Nephron progenitor cell (in vitro differentiated cells): Measurements from ENCODE around the gene PUS1.

Source experiments
- DNase-seq: peaks from one replicate; pipeline ENCODE4 v3.0.0; 2021
- H3K27ac Mint-ChIP-seq: 2 replicates; pipeline ENCODE4 v1.8.0; 2021; ENCODE audit warnings: mild to moderate bottlenecking, moderate library complexity, mixed read lengths
- H3K27me3 Mint-ChIP-seq: 2 replicates; pipeline ENCODE4 v1.8.0; 2021; ENCODE audit warnings: mild to moderate bottlenecking, low read depth, mixed read lengths; ENCODE audit not compliant: poor library complexity
- H3K36me3 Mint-ChIP-seq: 2 replicates; pipeline ENCODE4 v1.8.0; 2021; ENCODE audit warnings: low read depth, mixed read lengths
- H3K4me1 Mint-ChIP-seq: 2 replicates; pipeline ENCODE4 v1.8.0; 2021; ENCODE audit warnings: mixed read lengths
- H3K4me3 Mint-ChIP-seq: 2 replicates; pipeline ENCODE4 v1.8.0; 2021; ENCODE audit warnings: mild to moderate bottlenecking, moderate library complexity, mixed read lengths
- H3K9me3 Mint-ChIP-seq: 2 replicates; pipeline ENCODE4 v1.8.0; 2021; ENCODE audit warnings: mild to moderate bottlenecking, moderate library complexity, mixed read lengths
- TF ChIP-seq, protein P1 (sequence below): fragments of 200-600 bp; sonication (generic); IDR thresholded peaks from 2 replicates; pipeline ENCODE4 v1.5.0; 2021; ENCODE audit warnings: antibody characterized with exemption

PUS1 gene

GRCh38 chr12:131901431-131902331 is 27.4 kb upstream of the PUS1 start:
- no peak for DNase-seq
- Mint-ChIP-seq H3K4me3 (no peak overlapping the region), H3K27me3 (no peaks in the 10 kb centered on the region), H3K9me3 (no peaks in the 10 kb centered on the region), H3K27ac (no peak overlapping the region), H3K4me1 (peaks cover 17% of the 10 kb centered on the region), H3K36me3 (peaks cover 7% of the 10 kb centered on the region)
- TF ChIP-seq, protein P1, sequence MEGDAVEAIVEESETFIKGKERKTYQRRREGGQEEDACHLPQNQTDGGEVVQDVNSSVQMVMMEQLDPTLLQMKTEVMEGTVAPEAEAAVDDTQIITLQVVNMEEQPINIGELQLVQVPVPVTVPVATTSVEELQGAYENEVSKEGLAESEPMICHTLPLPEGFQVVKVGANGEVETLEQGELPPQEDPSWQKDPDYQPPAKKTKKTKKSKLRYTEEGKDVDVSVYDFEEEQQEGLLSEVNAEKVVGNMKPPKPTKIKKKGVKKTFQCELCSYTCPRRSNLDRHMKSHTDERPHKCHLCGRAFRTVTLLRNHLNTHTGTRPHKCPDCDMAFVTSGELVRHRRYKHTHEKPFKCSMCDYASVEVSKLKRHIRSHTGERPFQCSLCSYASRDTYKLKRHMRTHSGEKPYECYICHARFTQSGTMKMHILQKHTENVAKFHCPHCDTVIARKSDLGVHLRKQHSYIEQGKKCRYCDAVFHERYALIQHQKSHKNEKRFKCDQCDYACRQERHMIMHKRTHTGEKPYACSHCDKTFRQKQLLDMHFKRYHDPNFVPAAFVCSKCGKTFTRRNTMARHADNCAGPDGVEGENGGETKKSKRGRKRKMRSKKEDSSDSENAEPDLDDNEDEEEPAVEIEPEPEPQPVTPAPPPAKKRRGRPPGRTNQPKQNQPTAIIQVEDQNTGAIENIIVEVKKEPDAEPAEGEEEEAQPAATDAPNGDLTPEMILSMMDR, result no peak

DNA sequence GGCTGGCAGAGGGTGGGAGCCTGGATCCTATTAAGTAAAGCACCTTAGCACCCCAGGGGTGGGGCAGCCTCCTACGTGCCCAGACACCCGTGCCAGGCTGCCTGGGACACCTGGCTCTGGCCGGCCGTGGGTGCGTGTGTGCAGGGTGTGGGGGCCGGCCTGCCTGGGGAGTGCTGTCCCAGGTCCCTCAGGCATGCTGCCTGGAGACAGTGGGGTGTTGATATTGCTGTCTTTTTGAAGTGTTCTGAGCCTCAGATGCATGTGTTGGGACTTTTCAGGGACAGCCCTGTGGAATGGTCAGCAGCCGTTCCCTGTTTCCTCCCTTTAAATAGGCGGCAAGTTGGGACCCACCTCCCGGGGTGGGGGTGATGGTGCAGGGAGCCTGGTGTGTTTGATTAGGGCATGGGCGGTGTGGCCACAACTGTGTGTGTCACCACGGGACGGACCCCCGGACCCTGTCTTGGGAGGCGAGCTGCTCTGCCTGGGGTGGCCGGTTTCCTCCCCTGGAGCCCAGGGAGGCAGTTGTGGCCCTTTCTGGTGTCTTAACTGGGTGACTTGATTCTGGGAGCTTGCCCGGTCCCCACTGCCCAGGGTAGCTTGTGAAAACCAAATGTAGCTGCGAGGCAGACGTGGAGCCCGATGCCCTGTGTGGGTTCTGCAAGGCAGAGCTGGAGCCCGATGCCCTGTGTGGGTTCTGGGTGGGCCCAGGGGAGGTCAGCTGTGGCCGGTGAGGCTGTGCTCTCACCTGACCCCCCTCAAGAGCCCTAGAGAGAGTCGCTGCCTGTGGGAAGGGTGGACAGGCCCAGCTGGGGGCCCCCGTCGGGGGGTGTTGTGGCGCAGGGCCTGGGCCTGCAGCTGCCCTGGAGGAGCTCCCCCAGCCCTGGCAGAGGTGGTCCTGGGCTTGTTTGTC is 26.5 kb upstream of the PUS1 start:
- Mint-ChIP-seq H3K36me3 (peaks cover 7% of the 10 kb centered on the region), H3K9me3 (no peaks in the 10 kb centered on the region), H3K27me3 (no peaks in the 10 kb centered on the region), H3K27ac (peak overlapping the region; percentile 59), H3K4me3 (no peak overlapping the region), H3K4me1 (peaks cover 12% of the 10 kb centered on the region)
- TF ChIP-seq, protein P1, result no peak
- DNase-seq, result no peak

- H3K9me3 Mint-ChIP-seq, result no peaks in the 10 kb centered on the region
- H3K27ac Mint-ChIP-seq, result no peak overlapping the region
- H3K36me3 Mint-ChIP-seq, result no peaks in the 10 kb centered on the region
- no peak for DNase-seq
- no peak overlapping the region for H3K4me3 Mint-ChIP-seq
- H3K4me1 Mint-ChIP-seq, result peaks cover 5% of the 10 kb centered on the region
- TF ChIP-seq, protein P1, result no peak
- H3K27me3 Mint-ChIP-seq, result no peaks in the 10 kb centered on the region
Measured at GRCh38 chr12:131903270-131904255, 25.5 kb upstream of the PUS1 start.

DNA sequence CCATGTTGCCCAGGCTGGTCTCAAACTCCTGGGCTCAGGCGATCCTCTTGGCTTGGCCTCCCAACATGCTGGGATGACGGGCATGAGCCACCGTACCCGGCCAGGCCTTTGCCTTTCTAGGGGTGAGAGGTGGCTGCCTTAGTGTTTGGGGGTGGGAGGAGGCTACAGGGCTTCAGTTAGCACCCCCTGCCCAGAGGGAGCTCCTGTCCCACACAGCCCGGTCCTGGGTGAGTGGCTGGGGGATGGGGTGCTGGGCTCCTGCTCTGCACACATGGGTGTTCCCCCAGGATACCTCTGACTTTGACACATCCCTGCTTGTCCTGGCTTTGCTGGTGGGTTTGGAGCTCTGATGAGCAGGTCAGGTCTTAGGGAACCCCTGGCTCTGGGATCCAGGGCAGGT is 24.7 kb upstream of the PUS1 start:
- no peak for DNase-seq
- Mint-ChIP-seq H3K36me3 (no peaks in the 10 kb centered on the region), H3K27me3 (no peaks in the 10 kb centered on the region), H3K4me3 (no peak overlapping the region), H3K4me1 (peaks cover 5% of the 10 kb centered on the region), H3K9me3 (no peaks in the 10 kb centered on the region), H3K27ac (no peak overlapping the region)
- TF ChIP-seq, protein P1, result no peak

DNA sequence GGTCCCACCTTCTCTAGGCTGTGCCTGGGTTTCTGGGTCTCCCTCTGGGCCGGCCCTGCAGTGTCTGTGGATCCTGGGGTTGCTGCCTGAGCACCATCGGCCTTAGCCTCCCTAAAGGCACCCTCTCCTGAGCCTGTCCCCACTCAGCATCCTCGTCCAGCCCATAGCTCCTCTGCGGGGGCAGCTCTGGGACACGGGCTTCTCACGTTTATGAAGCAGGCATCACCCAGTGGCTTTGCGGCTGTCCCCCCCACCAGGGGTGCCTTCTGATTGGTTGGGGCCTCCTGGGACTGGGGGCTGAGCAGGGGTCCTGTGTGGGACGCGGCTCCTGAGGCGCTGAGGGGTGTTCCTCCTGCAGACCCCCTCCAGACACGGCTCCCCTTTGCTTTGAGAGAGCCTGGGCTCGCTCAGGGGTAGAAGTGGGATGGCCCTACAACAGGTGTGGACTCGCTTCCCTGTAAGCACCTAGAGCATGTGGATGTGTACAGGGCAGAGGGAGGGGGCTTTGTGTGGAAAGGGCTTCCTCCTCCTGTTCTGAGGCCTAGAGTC is 23.9 kb upstream of the PUS1 start:
- DNase-seq, result no peak
- Mint-ChIP-seq H3K27ac (peak overlapping the region; percentile 36), H3K36me3 (no peaks in the 10 kb centered on the region), H3K27me3 (no peaks in the 10 kb centered on the region), H3K9me3 (no peaks in the 10 kb centered on the region), H3K4me1 (peaks cover 2% of the 10 kb centered on the region), H3K4me3 (no peak overlapping the region)
- TF ChIP-seq, protein P1, result no peak
